Heart left ventricle (tissue), 13 donors: Measurements from ENCODE around the gene STX16.

Experiments
- CTCF ChIP-seq, 12 donors: fragments of 200-600 bp; sonication (generic) in 4 of 12; IDR thresholded peaks; one replicate each; pipeline versions ENCODE4 v1.5.0 to v1.8.0; 2018 to 2022; ENCODE audit warnings: antibody characterized with exemption in 12 of 12, mild to moderate bottlenecking in 5 of 12
- POLR2A ChIP-seq, 2 donors: fragments of 450-650 bp; IDR thresholded peaks; one replicate each; pipeline ENCODE4 v1.6.1; 2017; ENCODE audit warnings: antibody characterized with exemption in 2 of 2, mild to moderate bottlenecking in 2 of 2, moderate library complexity in 2 of 2
- donor health status: ischemic (EF 13 %, LVEDD 7.1; RV severe dilation, severe dysfunction).
- donor health status: DM: no; HTN: yes; CAD: no.
- donor health status: DM: no; HTN: no; CAD: no.
- donor health status: ischemic (EF 25% LVEDD 6.9; RV normal size, moderate dysfunction).
- donor health status: ischemic (EF 25% LVEDD 5.7; RV mildly dilated, moderate dysfunction).
- donor health status: ischemic (EF 35%, LVEDD 5.7; RV mildly dilated, moderate dysfunction).
- donor health status: nonischemic (EF 11% LVEDD 7.7; RV severe dilation, severe dysfunction).
- donor health status: DM: yes; HTN: yes; CAD: no.
- donor health status: PGD.
- donor health status: ischemic (EF 29% LVEDD 5.4; RV normal size, mild dysfunction).
- donor health status: nonischemic (EF 23%, LVEDD 6.1; RV moderate dilation, normal function).

GRCh38 chr20:58715801-58716475, 64.9 kb downstream of the STX16 start:
- TF ChIP-seq CTCF (IDR thresholded peaks at IDR 0.05) (no peak), POLR2A (IDR thresholded peaks at IDR 0.05) (no peak)
